Renal cortical epithelial cell (primary cell): ENCODE data around the gene ARHGAP42. TPM values are rescaled to one million over a fixed set of nuclear protein-coding genes. Genes with fewer than 3 reads are reported as not detected.
"Not testable (repeated sequence)": the region's sequence is repeated elsewhere in the genome, so short reads cannot be mapped to it uniquely, and the experiment has no call there.

Experiments
- DNase-seq: peaks from one replicate; pipeline ENCODE4 v3.0.0-alpha.2; 2011; ENCODE audit warnings: low read depth
- total RNA-seq: library from RNA; depleted of rRNA; stranded (reverse); fragments of >200 nt; gene quantifications from 2 replicates; pipeline ENCODE4 v1.2.3, GENCODE V29; 2014

The ARHGAP42 gene
- total RNA-seq, 1 donor from 2014 or later, result 24.5 TPM

DNA sequence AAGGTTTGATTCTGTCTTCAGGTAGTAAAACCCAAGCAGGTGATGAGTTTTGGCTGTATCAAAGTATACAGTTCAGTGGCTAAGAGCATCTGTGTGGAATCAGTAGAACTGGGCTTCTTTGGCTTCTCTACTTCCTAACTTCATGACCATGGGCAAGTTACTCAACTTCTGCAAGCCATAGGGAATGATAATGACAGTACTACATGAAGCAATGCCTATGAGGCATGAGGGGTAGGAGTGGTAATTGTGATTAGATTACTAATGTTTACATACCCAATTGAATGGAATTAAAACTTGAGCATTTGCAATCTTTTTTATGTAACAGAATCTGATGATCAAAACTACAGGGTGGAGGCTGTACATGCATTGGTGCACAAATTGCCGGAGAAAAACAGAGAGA lies 278.3 kb downstream of the ARHGAP42 start:
- no peak for DNase-seq

DNA sequence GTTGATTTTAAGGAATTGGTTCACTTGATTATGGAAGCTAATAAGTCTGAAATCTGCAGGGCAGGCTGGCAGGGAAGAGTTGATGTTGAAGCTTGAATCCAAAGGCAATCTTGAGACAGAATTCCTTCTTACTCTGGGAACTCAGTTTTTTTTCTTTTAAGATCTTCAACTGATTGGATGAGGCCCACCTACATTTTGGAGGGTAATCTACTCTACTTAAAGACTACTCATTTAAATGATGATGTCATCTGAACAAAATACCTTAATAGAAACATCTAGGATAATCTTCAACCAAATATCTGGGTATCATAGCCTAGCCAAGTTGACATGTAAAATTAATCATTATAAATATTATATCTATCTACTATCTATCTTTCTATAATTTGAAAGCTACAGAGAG lies 279.3 kb downstream of the ARHGAP42 start:
- DNase-seq, result no peak

DNA sequence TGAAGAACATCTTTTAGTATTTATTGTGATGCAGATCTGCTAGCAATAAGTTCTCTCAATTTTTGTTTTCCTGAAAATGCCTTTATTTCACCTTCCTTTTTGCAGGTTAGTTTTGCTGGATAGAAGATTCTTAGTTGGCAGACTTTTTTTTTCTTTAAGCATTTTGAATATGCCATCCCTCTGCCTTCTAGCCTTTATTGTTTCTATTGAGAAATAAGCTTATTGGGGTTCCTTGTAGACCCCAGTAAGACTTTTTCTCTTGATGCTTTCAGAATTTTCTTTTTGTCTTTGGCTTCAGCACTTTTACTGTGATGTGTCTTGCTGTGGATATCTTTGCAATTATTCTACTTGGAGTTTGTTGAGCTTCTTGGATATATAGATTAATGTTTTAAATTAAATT lies 281.9 kb downstream of the ARHGAP42 start:
- DNase-seq, result no peak

DNA sequence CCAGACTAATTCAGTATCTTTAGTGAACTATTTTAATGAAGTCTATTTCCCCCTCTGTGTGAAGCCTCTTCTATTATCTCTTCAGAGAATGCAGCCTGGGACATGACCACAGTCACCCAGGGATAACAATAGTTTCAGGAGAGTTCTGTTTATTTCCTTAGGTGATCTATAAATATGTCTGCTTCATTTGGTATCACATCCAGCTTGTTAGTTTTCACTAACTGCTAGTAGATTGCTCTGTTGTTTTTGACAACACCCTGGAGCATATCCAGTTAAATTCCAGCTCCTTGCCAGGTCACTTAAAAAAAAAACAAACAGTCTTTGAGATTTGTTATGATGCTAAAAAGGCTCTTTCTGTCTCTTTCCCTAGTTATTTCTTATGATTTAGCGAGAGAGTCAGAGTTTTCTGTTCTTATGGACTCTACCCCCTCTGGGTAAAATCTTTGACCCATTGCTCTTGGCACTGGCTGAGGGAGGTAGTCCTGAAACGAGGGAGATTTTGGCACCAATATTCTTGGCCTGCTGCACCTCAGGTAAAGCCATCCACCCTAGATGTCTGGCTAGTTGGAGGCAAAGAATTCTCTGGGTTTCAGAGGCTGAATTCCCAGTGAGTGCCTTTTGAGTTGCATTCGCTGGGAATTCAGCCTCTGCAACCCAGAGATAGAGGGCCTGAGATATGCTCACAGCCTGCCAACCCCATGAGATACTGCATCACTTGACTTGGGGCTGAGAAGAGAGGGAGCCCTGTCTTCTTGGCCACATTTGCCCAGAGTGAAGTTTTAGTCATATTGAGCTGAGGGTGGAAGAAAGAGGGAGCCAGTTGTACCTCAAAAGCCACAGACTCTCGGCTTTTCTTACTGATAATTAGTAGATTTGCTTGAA lies 283.4 kb downstream of the ARHGAP42 start:
- DNase-seq, result no peak

DNA sequence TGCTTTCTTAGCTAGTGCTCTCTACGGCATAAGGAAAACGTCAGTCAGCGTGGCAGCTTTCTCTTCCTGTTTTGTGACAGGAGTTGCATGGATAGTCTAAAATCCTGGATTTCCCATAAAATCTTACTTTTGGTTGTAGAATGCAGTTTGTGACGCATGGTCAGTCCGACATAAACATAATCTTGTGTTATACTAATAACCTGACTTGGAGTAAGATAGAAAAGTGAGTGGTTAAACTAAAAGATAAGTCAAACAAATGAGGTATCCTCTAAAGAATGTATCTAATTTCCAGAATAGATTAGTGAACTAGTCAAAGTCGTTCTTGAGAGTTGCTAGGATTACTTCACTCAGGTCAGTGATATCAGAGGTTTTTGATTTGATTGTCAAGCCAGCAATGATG lies 285.0 kb downstream of the ARHGAP42 start:
- DNase-seq, result no peak

DNA sequence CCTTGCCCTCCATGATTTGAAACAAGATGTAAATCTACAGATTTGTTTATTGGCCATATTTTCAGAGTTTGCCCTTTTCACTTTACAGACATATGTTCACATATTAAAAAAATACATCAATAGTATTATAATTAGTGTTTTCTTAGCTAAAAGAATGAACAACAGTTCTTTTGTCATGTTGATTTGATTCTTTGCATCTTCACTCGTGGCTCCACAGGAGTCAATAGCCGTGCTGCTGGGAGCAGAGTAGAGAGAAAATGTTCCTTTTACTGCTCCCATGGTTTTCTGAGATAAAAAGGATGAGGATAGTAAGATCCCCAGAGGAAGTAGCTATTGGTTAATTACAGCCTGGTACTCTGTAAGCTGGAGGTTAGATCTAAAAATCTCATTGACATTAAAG lies 291.4 kb downstream of the ARHGAP42 start:
- DNase-seq, result no peak

DNA sequence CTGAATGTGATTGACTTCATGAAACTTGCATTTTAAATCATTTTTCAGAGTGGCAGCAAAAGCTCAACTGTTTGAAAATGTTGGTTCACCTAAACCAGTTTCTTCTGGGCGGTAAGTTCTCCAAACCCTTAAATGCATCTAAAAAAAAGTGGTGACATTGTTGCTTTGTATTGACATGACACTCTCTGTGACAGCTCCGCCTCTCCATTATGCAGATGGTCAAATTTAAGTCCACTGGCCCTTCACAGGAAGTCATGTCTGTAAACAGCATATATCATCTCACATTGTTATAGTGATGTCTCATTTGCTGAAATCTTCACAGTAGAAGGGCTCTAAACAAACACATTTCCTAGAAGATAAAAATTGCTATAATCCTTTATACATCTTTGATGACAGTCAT lies 291.9 kb downstream of the ARHGAP42 start:
- no peak for DNase-seq

DNA sequence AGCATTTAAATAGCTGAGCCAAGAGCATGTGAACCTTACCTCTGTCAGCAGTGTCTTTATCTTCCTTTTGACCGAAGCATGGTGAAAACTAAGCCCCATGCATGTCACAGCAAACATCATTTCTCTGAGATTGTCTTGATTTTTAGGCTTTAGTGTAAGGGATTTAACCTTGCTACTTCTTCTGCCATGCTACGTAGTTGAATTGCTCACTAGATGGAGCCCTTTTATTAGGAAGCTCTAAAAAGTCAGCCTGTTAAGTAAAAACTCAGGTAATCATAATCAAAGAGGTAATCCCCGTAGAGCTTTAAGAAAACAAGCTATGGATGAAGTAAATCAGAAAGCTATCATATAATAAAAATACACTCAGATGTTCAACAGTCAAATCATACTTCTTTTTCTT lies 293.1 kb downstream of the ARHGAP42 start:
- peak; percentile 45 for DNase-seq

DNA sequence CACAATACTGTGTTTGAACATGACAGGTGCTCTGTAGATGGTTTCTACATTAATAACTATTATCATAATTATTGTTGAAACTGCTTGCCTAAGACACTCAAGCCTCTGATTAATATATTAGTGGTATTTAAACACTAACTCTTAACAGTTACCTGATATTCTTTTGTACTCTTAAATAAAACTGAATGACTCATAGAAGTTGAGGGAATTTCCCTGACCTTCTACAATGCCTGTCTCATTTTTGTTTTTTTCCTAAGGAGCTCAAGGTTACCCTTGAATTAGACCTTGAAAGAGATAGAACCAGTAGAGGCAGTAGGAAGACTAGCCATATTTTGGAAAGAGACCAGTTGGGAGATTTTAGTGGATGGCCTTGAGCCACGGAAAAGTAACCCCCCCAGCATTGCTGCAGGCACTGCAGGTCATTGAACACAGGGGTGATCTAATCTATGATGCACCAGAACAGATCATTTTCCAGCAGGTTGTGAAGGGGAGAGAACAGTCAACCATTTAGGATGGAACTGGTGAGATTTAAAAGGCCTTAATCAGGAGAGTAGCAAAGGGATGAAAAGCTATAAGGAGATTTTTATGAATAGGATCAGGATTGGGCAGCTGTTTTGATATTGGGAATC lies 294.2 kb downstream of the ARHGAP42 start:
- DNase-seq, result peak; percentile 59

DNA sequence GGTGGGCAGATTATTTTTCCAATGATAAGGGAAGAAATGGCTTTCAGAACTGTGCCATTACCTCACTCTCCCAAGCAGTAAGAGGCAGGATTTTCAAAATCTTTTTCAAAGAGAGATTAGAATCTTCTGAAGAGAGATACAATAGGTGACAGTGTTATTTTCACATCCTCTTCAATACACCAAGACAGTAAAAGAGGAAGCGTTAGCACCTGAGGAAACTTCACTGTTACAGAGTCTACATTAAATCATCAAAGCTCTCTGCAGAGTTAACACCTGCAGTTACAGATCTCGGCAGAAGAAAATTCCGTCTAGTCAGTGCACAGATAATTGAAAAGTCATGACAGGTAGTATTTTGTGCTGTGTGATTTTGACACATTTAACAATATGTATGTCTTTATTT lies 297.6 kb downstream of the ARHGAP42 start:
- no peak for DNase-seq

DNA sequence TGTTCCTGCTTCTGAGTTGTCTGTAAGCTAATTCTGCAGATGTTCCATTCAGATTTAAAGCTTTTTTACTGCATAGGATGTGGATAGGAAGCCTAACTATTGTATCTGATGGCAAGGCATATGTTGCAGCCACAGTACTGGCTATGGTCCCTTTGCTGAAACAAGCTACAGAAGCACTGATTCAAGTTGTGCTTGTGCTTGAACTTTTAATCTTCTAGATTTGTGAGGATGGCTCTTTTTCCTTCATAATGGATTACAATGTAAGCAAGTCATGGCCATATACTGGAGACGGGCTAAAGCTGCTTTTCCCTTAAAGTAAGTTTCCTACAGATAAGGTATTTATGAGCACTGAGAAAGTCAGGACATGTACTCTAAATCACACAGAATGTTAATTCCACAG lies 303.8 kb downstream of the ARHGAP42 start:
- DNase-seq, result no peak

DNA sequence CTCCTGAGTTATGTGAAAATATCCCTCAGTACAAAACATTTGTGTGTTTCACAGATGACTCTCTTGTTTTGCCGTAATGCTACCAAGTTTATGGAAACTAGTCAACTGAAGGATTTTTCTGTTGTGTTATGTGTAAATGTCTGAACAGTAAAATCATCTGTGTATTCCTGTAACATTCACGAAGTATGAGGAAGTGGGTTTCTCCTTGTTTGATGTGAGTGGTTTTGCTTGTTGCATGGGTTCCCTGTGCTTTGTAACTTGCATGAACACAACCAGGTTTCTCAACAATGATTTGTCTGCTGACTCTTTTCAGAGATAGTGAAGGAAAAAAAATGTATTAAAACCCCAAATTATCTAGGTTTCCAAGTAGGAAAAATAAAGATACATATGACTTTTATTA lies 304.5 kb downstream of the ARHGAP42 start:
- peak; percentile 36 for DNase-seq

DNA sequence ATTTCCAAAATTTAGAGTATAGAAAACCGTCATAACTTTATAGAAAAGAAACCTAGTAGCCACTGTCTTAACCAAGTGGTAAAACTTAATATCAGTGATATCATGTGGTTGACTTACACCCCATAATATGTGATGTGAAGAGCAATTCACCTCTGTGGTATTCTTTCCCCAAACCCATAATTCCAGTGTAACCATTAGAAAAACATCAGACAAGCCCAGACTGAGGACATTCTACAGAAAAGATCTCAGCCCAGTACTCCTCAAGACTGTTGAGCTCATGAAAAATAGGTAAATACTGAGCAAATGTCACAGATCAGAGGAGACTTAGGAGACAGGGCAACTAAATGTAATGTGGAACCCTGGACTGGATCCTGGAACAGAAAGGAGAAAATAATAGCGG lies 307.9 kb downstream of the ARHGAP42 start:
- DNase-seq, result no peak

DNA sequence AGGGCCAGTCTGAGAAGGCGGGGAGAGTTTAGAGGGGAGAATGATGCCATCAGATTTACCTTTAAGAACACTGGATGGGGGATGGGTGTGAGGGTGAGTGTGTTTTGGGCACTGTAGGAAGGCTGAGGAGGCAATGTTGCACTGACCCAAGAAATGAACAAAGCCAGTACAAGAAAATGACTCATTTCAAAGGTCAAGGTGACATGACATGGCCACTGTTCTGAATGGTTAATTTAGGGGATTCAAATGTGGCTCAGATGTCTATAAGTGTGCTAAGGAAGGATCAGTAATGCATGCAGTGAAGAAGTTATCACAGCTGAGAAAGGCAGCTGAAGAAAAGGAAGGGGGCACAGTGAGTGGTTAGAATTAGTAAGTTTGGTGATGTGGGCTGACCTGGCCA lies 312.7 kb downstream of the ARHGAP42 start:
- DNase-seq, result no peak

DNA sequence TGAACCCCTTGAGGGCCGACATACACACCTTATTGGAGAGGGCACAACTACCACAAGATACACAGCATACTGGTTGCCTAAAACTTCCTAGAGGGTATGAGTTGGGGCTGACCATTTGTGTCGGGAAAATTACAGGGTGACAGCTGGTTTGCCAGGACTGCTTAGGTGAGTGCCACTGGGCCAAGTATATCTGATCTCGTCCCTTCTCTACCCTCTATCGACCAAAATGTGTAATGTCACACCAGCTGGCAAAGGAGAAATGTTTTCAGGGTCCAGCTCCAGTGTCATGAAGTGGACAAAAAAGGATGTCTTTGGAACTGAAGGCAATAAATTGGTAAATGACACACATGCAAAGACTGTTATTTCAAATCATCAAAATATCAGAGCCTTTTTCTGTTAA lies 316.4 kb downstream of the ARHGAP42 start:
- no peak for DNase-seq

DNA sequence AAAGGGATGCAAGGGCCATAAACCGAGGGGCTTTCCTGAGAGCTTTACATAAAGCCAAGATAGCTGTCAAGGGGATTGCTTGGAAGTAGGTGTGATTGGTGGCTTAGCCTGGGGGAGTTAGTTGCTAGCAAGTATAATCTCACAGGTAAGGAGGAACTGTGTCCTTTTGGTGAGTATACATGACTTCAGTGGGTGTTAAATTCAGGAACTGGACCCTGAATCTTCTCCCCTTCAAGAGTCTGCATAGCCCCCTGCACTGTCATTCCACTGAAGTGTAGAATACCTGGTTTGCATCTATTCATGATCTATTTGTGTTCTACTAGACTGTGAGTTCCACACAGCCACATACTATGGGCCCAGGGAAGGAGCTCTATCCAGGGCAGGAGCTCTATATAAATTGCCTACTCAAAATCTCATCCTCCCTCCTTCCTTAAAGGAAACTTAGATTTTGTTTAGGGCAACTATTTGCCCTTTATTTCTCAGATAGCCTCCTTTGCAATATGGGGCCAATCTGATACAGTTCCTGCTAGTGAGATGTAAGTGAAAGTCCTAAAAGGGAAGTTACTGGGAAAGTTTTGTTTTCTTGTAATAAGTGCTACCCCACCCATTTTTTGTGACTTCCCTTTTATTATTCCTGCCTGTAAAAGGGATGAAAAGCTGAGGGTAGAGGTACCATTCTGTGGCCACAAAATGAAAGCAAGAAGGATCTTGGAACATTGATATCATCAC lies 322.0 kb downstream of the ARHGAP42 start:
- no peak for DNase-seq

DNA sequence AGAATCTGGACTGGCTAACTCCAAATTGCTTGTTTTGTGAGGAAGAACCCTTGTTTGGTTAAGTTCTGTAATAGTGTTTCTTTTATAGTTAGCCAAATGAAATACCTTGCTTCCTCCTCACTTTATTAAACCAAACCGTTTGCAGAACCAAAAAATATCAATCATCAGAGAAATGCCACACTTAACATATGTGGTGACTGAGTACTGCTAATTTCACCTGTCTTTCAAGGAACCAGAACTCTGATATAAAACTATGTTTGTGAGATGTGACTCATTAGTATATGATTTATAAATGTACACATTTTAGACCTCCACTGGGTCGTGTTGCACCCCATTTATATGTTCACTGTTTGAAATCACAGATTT lies 322.6 kb downstream of the ARHGAP42 start:
- no peak for DNase-seq

DNA sequence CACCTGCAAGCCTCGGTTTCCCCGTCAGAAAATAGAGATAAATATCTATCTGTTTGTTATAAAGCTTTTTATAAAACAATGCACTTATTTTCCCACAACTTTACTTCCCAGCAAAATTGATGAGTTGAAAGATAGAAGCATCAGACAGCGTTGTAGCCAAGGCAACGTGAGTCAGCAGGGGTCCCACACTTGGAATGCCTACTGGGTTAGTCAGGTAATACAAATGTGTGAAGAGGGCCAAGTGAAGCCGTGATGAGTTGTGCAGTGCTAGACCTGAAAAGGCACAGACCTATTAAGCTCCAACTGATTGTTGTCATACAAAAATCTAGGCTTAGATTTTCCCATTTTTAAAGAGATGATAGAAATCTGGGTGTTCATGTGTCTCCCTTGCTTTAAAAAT lies 323.8 kb downstream of the ARHGAP42 start:
- no peak for DNase-seq

DNA sequence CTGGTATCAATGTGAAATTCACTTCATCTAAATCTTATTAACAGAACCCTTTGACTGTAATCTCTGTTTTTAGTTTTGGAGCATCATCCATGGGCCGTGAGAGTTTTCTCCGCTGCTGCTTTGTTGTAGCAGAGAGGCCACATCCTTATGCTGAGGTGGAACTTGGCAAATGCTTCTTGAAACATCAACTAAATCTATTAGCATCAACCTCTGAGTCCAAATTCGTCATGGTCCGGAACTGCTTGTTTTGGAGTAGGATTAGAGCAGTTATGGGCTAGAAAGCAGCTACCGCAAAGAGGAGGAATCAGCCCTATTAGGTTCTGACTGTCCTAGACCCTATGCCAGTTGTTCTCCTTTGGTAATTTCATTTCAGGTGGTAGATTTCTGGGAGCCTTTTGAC lies 324.8 kb downstream of the ARHGAP42 start:
- DNase-seq, result no peak

DNA sequence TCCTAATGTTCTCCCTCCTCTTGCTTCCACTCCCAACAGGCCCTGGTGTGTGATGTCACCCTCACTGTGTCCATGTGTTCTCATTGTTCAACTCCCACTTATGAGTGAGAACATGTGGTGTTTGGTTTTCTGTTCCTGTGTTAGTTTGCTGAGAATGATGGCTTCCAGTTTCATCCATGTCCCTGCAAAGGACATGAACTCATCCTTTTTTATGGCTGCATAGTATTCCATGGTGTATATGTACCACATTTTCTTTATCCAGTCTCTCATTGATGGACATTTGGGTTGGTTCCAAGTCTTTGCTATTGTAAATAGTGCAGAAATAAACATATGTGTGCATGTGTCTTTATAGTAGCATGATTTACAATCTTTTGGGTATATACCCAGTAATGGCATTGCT lies 326.6 kb downstream of the ARHGAP42 start:
- not testable (repeated sequence) for DNase-seq

DNA sequence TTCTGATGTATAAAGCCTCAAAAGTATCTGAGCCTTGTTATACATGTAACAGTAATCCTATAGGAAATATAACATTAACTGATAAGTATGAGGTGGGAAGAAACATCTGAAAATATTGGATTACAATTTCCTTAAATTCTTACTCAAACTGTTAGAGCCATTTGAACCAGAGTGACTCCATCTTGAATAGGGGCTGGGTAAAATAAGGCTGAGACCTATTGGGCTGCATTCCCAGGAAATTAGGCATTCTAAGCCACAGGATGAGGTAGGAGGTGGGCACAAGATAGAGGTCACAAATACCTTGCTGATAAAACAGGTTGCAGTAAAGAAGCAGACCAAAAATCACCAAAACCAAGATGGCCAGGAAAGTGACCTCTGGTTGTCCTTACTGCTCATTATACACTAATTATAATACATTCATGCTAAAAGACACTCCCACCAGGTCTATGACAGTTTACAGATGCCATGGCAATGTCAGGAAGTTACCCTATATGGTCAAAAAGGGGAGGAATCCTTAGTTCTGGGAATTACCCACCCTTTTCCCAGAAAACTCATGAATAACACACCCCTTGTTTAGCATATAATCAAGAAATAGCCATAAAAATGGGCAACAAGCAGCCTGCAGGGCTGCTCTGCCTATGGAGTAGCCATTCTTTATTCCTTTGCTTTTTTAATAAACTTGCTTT lies 327.7 kb downstream of the ARHGAP42 start:
- no peak for DNase-seq

DNA sequence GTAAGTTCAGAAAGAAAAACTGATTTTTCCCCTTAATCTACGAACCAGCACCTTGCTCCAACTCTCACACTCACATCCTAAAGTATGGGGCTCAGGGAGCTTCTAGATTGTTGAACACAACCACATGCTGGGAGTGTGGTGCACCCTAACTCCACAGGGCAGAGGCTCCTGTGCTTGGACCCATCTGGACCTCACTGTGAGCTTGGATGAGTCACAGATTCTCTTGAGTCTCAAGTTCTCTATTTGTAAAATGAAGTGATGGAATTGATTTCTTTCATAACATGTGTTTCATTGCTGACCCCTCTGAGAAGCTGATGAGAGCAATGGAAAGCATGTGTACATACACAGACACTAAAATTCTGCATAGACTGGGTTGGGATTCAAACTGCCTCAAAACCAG lies 332.8 kb downstream of the ARHGAP42 start:
- no peak for DNase-seq
